Measurements from ENCODE around the gene PRPSAP2.

GRCh38 chr17:18932360-18933055, 74.6 kb downstream of the PRPSAP2 start:
- TF ChIP-seq CTCF (IDR thresholded peaks at IDR 0.05) (no peak), POLR2A (IDR thresholded peaks at IDR 0.05) (no peak)

Measured in testis (tissue), 2 donors.